Naive B cell (primary cell): ENCODE measurements around the gene CENPA. TPM values are rescaled to one million over a fixed set of nuclear protein-coding genes. Genes with fewer than 3 reads are reported as not detected.

Experiments
- ATAC-seq, 2 donors: fragments of 150-1000 bp; cut with Tn5 transposase; 2 replicates each; pipeline ENCODE4 v1.10.0; 2021; ENCODE audit warnings: low read depth in 2 of 2, mild to moderate bottlenecking in 2 of 2, moderate library complexity in 2 of 2
- DNase-seq: peaks from one replicate; pipeline ENCODE4 v3.0.0; 2022
- H3K27ac Mint-ChIP-seq, 6 donors: one replicate each; pipeline ENCODE4 v1.8.0; 2020 to 2022; ENCODE audit warnings: mild to moderate bottlenecking in 6 of 6, mixed read lengths in 6 of 6, moderate library complexity in 5 of 6, inconsistent platforms in 2 of 6
- H3K27me3 Mint-ChIP-seq, 3 donors: one replicate each; pipeline ENCODE4 v1.8.0; 2021 to 2022; ENCODE audit warnings: mixed read lengths in 3 of 3, mild to moderate bottlenecking in 1 of 3
- H3K36me3 Mint-ChIP-seq, 2 donors: one replicate each; pipeline ENCODE4 v1.8.0; 2020 to 2022; ENCODE audit warnings: mixed read lengths in 2 of 2, inconsistent platforms in 1 of 2, mild to moderate bottlenecking in 1 of 2
- H3K4me1 Mint-ChIP-seq, 3 donors: one replicate each; pipeline ENCODE4 v1.8.0; 2020 to 2022; ENCODE audit warnings: mixed read lengths in 3 of 3, inconsistent platforms in 1 of 3, mild to moderate bottlenecking in 1 of 3, moderate library complexity in 1 of 3
- H3K4me3 Mint-ChIP-seq, 8 donors: one replicate each; pipeline ENCODE4 v1.8.0; 2020 to 2022; ENCODE audit warnings: mild to moderate bottlenecking in 8 of 8, mixed read lengths in 8 of 8, moderate library complexity in 8 of 8, inconsistent platforms in 2 of 8
- H3K9me3 Mint-ChIP-seq, 7 donors: one replicate each; pipeline ENCODE4 v1.8.0; 2020 to 2022; ENCODE audit warnings: mixed read lengths in 7 of 7, mild to moderate bottlenecking in 5 of 7, inconsistent platforms in 2 of 7, moderate library complexity in 1 of 7
- polyA plus RNA-seq, 6 donors: library from polyadenylated mRNA; unstranded; fragments of 300-500 nt; fragmentation: Illumina TruSeq; gene quantifications; one replicate each; pipeline ENCODE4 v1.2.3, GENCODE V29; 2021; ENCODE audit warnings: low read depth in 6 of 6

CENPA gene
- polyA plus RNA-seq, 6 donors from 2014 or later: not detected

DNA sequence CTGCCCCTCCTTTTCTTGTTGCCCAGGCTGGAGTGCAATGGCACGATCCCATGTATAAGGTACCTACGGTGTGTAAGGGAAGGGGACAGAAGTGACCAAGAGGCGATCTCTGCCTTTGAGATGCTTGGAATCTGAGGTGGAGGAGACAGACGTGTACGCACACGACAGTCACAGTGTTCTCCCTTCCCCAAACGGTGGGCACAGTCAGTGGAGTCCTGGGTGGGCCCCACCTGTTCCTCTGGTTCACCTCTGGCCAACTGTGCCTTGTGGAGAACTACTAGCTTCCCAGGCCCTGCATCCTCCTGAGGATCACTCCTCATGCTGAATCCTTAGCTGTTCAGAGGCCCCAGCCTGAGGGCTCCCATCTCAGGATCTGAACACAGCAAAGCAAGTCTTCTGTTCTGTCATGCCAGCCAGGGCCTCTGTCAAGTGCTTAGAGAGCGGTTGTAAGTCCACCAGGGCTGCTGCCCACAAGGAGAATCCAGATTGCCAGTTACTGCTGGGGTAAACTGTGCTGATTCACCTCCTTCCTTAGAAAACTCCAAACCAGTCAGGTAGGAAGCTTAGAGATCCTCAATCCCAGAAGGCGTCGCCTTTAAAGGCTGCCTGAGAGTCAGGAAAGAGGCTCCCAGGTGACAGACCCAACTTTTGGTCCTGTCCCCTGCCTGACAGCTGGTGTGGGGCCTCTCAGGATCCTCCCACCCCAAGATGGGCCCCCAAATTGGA lies 20.2 kb upstream of the CENPA start:
- ATAC-seq (no peak), DNase-seq (no peak)
- peak overlapping the region; percentile 80 to 97 (median 94) for H3K4me3 Mint-ChIP-seq
- H3K4me1 Mint-ChIP-seq: peaks cover 29 to 52% (median 41%) of the 10 kb centered on the region in 3 donors
- H3K36me3 Mint-ChIP-seq: no peaks in the 10 kb centered on the region
- no peaks in the 10 kb centered on the region for H3K27me3 Mint-ChIP-seq
- no peaks in the 10 kb centered on the region for H3K9me3 Mint-ChIP-seq
- H3K27ac Mint-ChIP-seq: peak overlapping the region in 3 of 6 donors; percentile 54 to 93 (median 92)

DNA sequence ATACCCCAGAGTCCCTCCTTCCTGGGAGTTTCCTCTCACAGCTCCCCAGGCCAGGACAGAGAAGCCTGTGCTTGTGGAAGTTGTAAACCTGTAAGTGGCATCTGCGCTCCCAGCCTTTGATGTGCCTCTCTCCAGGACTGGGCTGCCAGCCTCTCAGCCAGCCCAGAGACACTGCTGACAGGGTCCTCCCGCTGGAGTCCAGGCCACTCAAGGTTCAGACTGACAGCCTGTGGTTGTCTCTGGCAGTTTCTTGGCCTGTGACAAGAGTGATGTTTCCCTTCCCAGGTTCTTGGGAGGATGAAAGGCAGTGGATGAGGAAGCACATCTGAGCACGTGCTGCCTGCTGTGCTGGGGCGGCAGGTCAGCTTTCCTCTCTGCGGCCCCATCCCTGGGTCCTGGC lies 18.7 kb upstream of the CENPA start:
- Mint-ChIP-seq H3K9me3 (no peaks in the 10 kb centered on the region), H3K27me3 (no peaks in the 10 kb centered on the region), H3K4me1 (peaks cover 36 to 63% (median 52%) of the 10 kb centered on the region in 3 donors), H3K27ac (peak overlapping the region in 1 of 6 donors; percentile 14), H3K4me3 (peak overlapping the region in 1 of 8 donors; percentile 80), H3K36me3 (no peaks in the 10 kb centered on the region)
- ATAC-seq (no peak), DNase-seq (no peak)

DNA sequence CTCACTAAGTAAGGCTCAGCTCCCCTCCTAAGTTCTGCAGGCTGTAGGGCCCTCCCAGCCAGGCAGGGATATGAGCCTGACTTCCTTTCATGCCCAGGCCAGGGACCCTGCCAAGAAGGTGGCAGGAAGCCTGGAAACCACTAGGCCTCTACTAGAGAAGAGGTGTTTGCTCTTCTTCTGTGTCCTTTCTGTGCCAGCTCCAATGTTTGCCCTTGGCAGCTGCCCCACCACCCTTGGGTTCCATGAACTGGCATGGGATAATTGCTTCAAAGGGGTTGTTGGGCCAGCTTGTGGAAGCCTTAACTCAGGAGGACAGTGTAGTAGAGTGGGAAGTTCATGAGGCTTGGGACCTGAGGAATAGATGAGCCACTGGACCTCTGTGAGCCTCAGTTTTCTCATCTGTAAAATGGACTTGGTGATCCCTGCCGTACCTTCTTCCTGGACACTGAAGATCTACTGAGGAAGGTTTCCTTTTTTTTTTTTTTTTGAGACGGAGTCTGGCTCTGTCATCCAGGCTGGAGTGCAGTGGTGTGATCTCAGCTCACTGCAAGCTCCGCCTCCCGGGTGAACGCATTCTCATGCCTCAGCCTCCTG lies 17.9 kb upstream of the CENPA start:
- ATAC-seq (no peak), DNase-seq (no peak)
- H3K27ac Mint-ChIP-seq: peak overlapping the region in 1 of 6 donors; percentile 14
- H3K4me3 Mint-ChIP-seq: no peak overlapping the region
- H3K36me3 Mint-ChIP-seq: no peaks in the 10 kb centered on the region
- H3K4me1 Mint-ChIP-seq: peaks cover 36 to 65% (median 57%) of the 10 kb centered on the region in 3 donors
- no peaks in the 10 kb centered on the region for H3K27me3 Mint-ChIP-seq
- no peaks in the 10 kb centered on the region for H3K9me3 Mint-ChIP-seq

DNA sequence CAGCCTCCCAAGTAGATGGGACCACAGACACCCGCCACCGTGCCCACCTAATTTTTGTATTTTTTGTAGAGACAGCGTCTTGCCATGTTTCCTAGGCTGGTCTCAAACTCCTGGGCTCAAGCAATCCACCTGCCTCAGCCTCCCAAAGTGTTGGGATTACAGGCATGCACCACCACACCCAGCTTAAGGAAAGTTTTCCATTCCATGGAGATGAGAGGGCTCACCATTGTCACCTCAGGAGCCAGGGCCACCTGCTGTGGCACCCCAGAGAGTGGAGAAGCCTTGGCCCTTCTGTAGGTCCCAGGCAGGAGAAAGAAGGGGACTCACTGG lies 17.1 kb upstream of the CENPA start:
- Mint-ChIP-seq H3K36me3 (no peaks in the 10 kb centered on the region), H3K9me3 (no peaks in the 10 kb centered on the region), H3K27me3 (no peaks in the 10 kb centered on the region), H3K4me1 (peaks cover 32 to 59% (median 52%) of the 10 kb centered on the region in 3 donors), H3K4me3 (no peak overlapping the region), H3K27ac (peak overlapping the region in 2 of 6 donors; percentile 16 to 72)
- DNase-seq (no peak), ATAC-seq (no peak)

DNA sequence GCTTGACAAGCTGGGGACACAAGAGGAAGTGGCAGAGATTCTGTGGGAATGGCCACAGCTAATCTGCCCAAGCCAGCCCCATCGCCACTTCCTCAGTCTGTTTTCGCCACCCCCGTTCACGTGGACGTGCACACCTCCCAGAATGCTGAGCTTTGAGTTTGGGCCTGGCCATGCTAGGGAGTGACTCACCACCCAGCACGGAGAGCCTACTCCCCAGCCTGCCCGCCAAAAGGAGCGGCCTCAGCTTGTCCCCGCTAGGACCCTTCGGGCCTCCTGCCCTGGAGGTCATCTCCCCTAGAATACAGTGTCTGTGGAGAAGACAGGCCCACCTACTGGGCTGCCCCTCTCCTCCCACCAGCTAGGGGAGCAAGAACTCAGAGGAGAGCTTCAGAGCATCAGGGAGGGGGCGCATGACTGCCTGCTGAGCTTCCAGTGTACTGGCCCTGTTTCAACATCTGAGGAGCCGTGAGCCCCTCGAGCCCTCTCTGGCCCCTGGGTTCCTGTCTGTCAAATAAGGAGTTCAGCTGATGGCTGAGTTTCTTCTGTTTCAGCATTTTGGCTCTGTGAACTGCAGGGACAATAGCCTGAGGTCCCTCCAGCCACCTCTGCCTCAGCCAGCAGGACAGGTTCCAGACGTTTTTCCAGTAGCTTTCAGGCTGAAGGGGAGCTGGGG lies 16.6 kb upstream of the CENPA start:
- H3K4me3 Mint-ChIP-seq: peak overlapping the region in 1 of 8 donors; percentile 21
- H3K36me3 Mint-ChIP-seq: no peaks in the 10 kb centered on the region
- DNase-seq (no peak), ATAC-seq (no peak)
- H3K9me3 Mint-ChIP-seq: no peaks in the 10 kb centered on the region
- no peaks in the 10 kb centered on the region for H3K27me3 Mint-ChIP-seq
- peaks cover 32 to 56% (median 49%) of the 10 kb centered on the region in 3 donors for H3K4me1 Mint-ChIP-seq
- H3K27ac Mint-ChIP-seq: peak overlapping the region in 2 of 6 donors; percentile 16 to 72

DNA sequence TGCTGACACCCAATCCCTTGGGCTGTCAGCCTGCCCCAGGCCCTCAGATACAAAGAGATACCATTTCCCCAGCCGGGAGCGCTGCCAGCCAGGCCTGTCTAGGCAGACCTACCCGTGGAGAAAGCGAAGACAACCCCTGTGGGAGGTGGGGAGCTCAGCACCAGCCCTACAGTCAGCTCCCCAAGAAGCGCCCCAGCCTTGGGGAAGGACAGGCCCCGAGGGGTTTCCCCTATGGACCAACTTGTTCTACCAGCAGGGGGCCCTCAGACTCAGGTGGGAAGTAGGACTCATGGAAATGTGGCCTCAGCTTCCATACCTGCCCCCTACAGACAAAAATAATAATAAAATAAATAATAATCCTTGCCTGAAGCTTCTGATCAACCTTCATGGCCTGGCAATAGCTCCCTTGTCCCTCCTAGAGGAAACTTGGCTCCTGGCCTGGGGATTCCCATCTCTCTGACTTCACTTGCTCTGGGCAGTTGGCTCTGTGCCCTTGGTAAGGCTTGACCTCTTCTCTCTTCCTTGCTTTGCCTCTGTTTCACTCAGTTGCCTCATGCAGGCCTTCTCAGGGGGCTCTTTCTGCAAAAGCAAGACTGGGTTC lies 14.8 kb upstream of the CENPA start:
- H3K36me3 Mint-ChIP-seq: peaks cover 0 to under 1% of the 10 kb centered on the region in 2 donors
- H3K4me3 Mint-ChIP-seq: peak overlapping the region in 1 of 8 donors; percentile 26
- peak overlapping the region in 1 of 6 donors; percentile 62 for H3K27ac Mint-ChIP-seq
- ATAC-seq (peak; percentile 57 to 62), DNase-seq (peak; percentile 11)
- peaks cover 17 to 39% (median 33%) of the 10 kb centered on the region in 3 donors for H3K4me1 Mint-ChIP-seq
- H3K9me3 Mint-ChIP-seq: no peaks in the 10 kb centered on the region
- no peaks in the 10 kb centered on the region for H3K27me3 Mint-ChIP-seq

DNA sequence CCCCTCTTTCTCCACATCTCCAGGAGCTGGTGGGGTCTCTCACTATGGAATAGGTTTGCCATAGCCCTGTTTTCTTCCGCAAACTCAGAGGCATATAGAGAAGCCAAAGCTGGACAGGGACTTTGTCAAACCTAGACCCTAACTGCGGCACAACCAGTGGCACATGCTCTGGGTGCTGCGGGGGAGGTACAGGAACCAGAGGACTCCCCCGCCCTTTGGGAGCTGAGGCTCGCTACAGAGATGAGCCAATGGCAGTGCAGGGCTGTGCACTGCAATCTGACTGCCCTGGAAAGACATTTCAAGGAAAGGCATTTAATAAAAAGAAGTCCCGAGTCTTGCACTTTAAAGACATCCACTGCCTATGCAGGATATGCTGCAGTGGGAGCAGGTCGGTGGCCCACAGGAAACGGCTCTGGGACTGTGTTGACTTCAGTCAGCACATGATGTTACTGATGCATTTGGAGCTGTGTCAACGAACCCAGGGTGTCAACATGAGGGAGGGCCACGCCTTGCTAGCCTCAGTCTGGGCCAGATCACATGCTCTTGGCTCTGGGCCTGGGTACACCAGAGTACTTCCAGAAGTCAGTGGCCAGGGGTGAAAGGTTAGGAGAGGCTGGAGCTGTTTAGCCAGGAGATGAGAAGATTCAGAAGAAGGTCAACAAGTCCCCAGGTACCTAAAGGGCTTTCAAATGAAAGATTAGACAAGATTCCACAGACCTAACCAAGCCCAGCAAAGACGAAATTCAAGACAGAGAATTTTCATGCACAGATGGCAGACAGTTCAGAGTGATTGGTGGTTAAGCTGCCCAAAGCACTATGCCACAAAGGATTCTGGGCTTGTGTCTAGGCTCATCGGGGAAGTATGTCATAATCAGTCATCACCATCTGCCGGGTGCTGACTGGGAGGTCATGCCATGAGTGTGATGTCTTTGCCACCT lies 13.5 kb upstream of the CENPA start:
- no peak for DNase-seq
- Mint-ChIP-seq H3K27me3 (no peaks in the 10 kb centered on the region), H3K36me3 (peaks cover 9 to 12% of the 10 kb centered on the region in 2 donors), H3K4me3 (no peak overlapping the region), H3K4me1 (peaks cover 21 to 37% (median 33%) of the 10 kb centered on the region in 3 donors), H3K9me3 (no peaks in the 10 kb centered on the region), H3K27ac (peak overlapping the region in 3 of 6 donors; percentile 43 to 74 (median 60))
- no peak for ATAC-seq

DNA sequence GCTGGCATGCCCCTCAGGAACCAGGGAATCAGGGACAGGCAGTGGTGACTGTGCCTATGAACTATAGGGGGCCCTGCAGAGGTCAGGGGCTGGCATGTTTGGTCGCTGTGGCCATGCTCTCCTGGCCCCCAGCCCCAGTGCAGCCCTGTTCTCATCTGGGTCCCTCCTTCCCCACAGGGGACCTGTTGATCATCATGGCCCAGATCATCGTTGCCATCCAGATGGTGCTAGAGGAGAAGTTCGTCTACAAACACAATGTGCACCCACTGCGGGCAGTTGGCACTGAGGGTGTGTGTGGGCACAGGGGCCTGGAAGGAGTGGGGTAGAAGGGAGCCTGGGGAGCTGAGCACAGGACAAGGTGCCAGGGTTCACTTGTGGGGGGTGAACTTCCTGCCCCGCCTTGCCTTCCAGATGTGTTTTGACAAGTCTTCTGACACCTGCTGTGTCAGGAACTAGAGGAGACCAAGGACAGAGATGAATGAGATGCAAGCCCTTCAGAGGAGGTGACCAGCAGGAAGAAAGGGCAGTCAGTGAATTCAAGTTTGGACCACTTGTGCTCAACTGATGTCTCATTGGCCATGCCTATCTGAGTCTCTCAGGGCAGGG lies 9.6 kb upstream of the CENPA start:
- H3K27ac Mint-ChIP-seq: peak overlapping the region in 3 of 6 donors; percentile 27 to 42 (median 39)
- H3K27me3 Mint-ChIP-seq: no peaks in the 10 kb centered on the region
- no peaks in the 10 kb centered on the region for H3K9me3 Mint-ChIP-seq
- H3K4me1 Mint-ChIP-seq: peaks cover 9 to 19% (median 14%) of the 10 kb centered on the region in 3 donors
- H3K4me3 Mint-ChIP-seq: no peak overlapping the region
- peaks cover 9 to 12% of the 10 kb centered on the region in 2 donors for H3K36me3 Mint-ChIP-seq
- ATAC-seq (no peak), DNase-seq (no peak)

DNA sequence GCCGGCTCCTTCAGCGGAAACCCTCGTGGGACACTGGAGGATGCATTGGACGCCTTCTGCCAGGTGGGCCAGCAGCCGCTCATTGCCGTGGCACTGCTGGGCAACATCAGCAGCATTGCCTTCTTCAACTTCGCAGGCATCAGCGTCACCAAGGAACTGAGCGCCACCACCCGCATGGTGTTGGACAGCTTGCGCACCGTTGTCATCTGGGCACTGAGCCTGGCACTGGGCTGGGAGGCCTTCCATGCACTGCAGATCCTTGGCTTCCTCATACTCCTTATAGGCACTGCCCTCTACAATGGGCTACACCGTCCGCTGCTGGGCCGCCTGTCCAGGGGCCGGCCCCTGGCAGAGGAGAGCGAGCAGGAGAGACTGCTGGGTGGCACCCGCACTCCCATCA lies 7.8 kb upstream of the CENPA start:
- H3K27me3 Mint-ChIP-seq: no peaks in the 10 kb centered on the region
- no peak for ATAC-seq
- no peak for DNase-seq
- H3K4me3 Mint-ChIP-seq: no peak overlapping the region
- peaks cover 0 to 6% (median 5%) of the 10 kb centered on the region in 3 donors for H3K4me1 Mint-ChIP-seq
- no peaks in the 10 kb centered on the region for H3K9me3 Mint-ChIP-seq
- no peak overlapping the region for H3K27ac Mint-ChIP-seq
- H3K36me3 Mint-ChIP-seq: peaks cover 9 to 12% of the 10 kb centered on the region in 2 donors

DNA sequence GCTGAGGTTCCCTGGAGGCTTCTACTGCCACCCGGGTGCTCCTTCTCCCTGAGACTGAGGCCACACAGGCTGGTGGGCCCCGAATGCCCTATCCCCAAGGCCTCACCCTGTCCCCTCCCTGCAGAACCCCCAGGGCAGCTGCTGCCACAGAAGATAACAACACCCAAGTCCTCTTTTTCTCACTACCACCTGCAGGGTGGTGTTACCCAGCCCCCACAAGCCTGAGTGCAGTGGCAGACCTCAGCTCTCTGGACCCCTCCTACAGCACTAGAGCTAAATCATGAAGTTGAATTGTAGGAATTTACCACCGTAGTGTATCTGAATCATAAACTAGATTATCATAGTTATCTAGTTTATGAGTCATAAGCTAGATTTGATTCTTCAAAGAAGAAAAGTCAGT lies 7.3 kb upstream of the CENPA start:
- Mint-ChIP-seq H3K36me3 (peaks cover 9 to 12% of the 10 kb centered on the region in 2 donors), H3K27ac (peak overlapping the region in 1 of 6 donors; percentile 57)
- DNase-seq: no peak

DNA sequence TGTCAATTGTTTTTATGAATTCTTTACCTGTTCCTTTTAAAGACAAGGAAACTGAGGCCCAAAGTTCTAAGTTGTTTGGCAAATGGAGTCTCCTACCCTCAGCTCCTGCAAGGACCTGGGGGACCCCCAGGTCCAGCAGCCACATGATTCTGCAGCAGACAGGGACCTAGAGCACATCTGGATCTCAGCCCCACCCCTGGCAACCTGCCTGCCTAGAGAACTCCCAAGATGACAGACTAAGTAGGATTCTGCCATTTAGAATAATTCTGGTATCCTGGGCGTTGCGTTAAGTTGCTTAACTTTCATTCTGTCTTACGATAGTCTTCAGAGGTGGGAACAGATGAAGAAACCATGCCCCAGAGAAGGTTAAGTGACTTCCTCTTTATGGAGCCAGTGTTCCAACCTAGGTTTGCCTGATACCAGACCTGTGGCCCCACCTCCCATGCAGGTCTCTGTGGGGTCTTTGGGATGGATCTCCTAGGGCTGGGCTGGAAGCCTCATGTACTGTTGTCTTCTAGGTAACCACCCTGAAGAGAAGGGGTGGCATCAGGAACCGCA lies 5.6 kb upstream of the CENPA start:
- DNase-seq: no peak
- ATAC-seq: no peak
- Mint-ChIP-seq H3K36me3 (peaks cover 9 to 12% of the 10 kb centered on the region in 2 donors), H3K9me3 (no peaks in the 10 kb centered on the region), H3K4me1 (peaks cover 5 to 6% (median 5%) of the 10 kb centered on the region in 3 donors), H3K27me3 (no peaks in the 10 kb centered on the region), H3K4me3 (no peak overlapping the region), H3K27ac (no peak overlapping the region)

More for the DNA sequence above, 7.3 kb upstream of the CENPA start:
- no peak overlapping the region for H3K4me3 Mint-ChIP-seq
- ATAC-seq: no peak
- peaks cover 0 to 6% (median 5%) of the 10 kb centered on the region in 3 donors for H3K4me1 Mint-ChIP-seq
- no peaks in the 10 kb centered on the region for H3K27me3 Mint-ChIP-seq
- no peaks in the 10 kb centered on the region for H3K9me3 Mint-ChIP-seq
